ENCODE results near the gene ELAC2.

ELAC2 gene

DNA sequence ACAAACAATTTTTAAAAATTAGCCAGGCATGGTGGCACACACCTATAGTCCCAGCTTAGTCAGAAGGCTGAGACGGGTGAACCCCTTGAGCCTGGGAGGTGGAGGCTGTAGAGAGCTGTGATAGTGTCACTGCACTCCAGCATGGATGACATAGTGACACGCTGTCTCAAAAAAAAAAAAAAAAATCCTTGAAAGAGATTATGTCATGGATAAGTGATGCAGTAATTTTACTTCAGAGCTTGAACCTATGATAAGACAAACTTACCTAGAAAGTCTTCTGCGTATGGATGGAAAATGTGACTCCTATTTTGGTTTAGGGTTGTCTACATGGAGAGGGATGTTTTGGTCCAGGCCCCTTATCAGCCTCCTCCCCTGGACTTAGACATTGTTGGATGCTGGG, 51.8 kb downstream of the ELAC2 start:
- no peak overlapping the region for H3K4me3 ChIP-seq (ENCODE audit: insufficient read length, low read depth)
- H3K27me3 ChIP-seq (ENCODE audit: insufficient read depth, insufficient read length), result no peaks in the 10 kb centered on the region
- no peak for DNase-seq (ENCODE audit: low read depth, low spot score)
- no peaks in the 10 kb centered on the region for H3K36me3 ChIP-seq (ENCODE audit: insufficient read depth, insufficient read length, low read length)
- TF ChIP-seq ZNF274 (IDR thresholded peaks at IDR 0.05; ENCODE audit: low read depth, low read length) (no peak), SUZ12 (IDR thresholded peaks at IDR 0.05; ENCODE audit: extremely low read depth, insufficient read depth, insufficient read length) (no peak), YY1 (IDR thresholded peaks at IDR 0.05; ENCODE audit: insufficient read depth, insufficient read length) (no peak)
- no peaks in the 10 kb centered on the region for H3K4me1 ChIP-seq (ENCODE audit: insufficient read depth, insufficient read length)
- no peak overlapping the region for H3K9ac ChIP-seq (ENCODE audit: insufficient read length, low read depth)
- H3K9me3 ChIP-seq (ENCODE audit: insufficient read depth, low read length), result no peaks in the 10 kb centered on the region

- Histone ChIP-seq H3K9ac (ENCODE audit: insufficient read length, low read depth) (no peak overlapping the region), H3K36me3 (ENCODE audit: insufficient read depth, insufficient read length, low read length) (no peaks in the 10 kb centered on the region), H3K27me3 (ENCODE audit: insufficient read depth, insufficient read length) (no peaks in the 10 kb centered on the region), H3K9me3 (ENCODE audit: insufficient read depth, low read length) (no peaks in the 10 kb centered on the region), H3K4me3 (ENCODE audit: insufficient read length, low read depth) (no peak overlapping the region), H3K4me1 (ENCODE audit: insufficient read depth, insufficient read length) (no peaks in the 10 kb centered on the region)
- no peak for DNase-seq (ENCODE audit: low read depth, low spot score)
- no peak for TF ChIP-seq YY1 (IDR thresholded peaks at IDR 0.05; ENCODE audit: insufficient read depth, insufficient read length)
- TF ChIP-seq SUZ12 (IDR thresholded peaks at IDR 0.05; ENCODE audit: extremely low read depth, insufficient read depth, insufficient read length), result no peak
- no peak for TF ChIP-seq ZNF274 (IDR thresholded peaks at IDR 0.05; ENCODE audit: low read depth, low read length)
These were observed 53.0 kb downstream of the ELAC2 start for GRCh38 chr17:12964840-12965239.

DNA sequence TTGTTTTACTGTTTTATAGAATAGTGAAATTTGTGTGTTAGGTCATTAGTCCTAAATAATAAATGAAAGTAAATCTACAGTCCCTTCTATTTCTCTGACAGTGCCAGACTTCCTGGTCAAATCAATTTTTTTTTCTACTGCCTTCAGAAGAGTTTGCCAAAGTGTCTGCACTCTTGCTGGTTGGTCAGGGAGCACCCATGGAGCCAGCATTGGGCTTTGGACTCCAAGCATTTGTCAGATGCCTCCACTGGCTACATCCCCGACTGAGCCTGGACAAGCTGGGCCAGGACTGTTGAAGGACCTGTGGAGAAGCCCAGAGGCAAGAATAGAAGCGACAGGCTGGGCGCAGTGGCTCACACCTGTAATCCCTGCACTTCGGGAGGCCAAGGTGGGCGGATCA, 53.7 kb downstream of the ELAC2 start:
- H3K27me3 ChIP-seq (ENCODE audit: insufficient read depth, insufficient read length), result no peaks in the 10 kb centered on the region
- no peaks in the 10 kb centered on the region for H3K36me3 ChIP-seq (ENCODE audit: insufficient read depth, insufficient read length, low read length)
- TF ChIP-seq YY1 (IDR thresholded peaks at IDR 0.05; ENCODE audit: insufficient read depth, insufficient read length) (no peak), SUZ12 (IDR thresholded peaks at IDR 0.05; ENCODE audit: extremely low read depth, insufficient read depth, insufficient read length) (no peak), ZNF274 (IDR thresholded peaks at IDR 0.05; ENCODE audit: low read depth, low read length) (no peak)

GRCh38 chr17:12963505-12963904, 54.3 kb downstream of the ELAC2 start:
- TF ChIP-seq YY1 (IDR thresholded peaks at IDR 0.05; ENCODE audit: insufficient read depth, insufficient read length), result no peak
- no peak for TF ChIP-seq ZNF274 (IDR thresholded peaks at IDR 0.05; ENCODE audit: low read depth, low read length)
- TF ChIP-seq SUZ12 (IDR thresholded peaks at IDR 0.05; ENCODE audit: extremely low read depth, insufficient read depth, insufficient read length), result no peak
- Histone ChIP-seq H3K9ac (ENCODE audit: insufficient read length, low read depth) (no peak overlapping the region), H3K27me3 (ENCODE audit: insufficient read depth, insufficient read length) (no peaks in the 10 kb centered on the region), H3K4me1 (ENCODE audit: insufficient read depth, insufficient read length) (no peaks in the 10 kb centered on the region), H3K9me3 (ENCODE audit: insufficient read depth, low read length) (no peaks in the 10 kb centered on the region), H3K36me3 (ENCODE audit: insufficient read depth, insufficient read length, low read length) (peaks cover 3% of the 10 kb centered on the region), H3K4me3 (ENCODE audit: insufficient read length, low read depth) (no peak overlapping the region)
- no peak for DNase-seq (ENCODE audit: low read depth, low spot score)

More for the DNA sequence above, 53.7 kb downstream of the ELAC2 start:
- Histone ChIP-seq H3K9me3 (ENCODE audit: insufficient read depth, low read length) (no peaks in the 10 kb centered on the region), H3K4me3 (ENCODE audit: insufficient read length, low read depth) (no peak overlapping the region), H3K4me1 (ENCODE audit: insufficient read depth, insufficient read length) (no peaks in the 10 kb centered on the region), H3K9ac (ENCODE audit: insufficient read length, low read depth) (no peak overlapping the region)
- DNase-seq (ENCODE audit: low read depth, low spot score), result no peak

- no peaks in the 10 kb centered on the region for H3K9me3 ChIP-seq (ENCODE audit: insufficient read depth, low read length)
- H3K4me1 ChIP-seq (ENCODE audit: insufficient read depth, insufficient read length), result no peaks in the 10 kb centered on the region
- peaks cover 9% of the 10 kb centered on the region for H3K36me3 ChIP-seq (ENCODE audit: insufficient read depth, insufficient read length, low read length)
- no peak overlapping the region for H3K4me3 ChIP-seq (ENCODE audit: insufficient read length, low read depth)
- no peak for DNase-seq (ENCODE audit: low read depth, low spot score)
- H3K27me3 ChIP-seq (ENCODE audit: insufficient read depth, insufficient read length), result no peaks in the 10 kb centered on the region
- no peak for TF ChIP-seq ZNF274 (IDR thresholded peaks at IDR 0.05; ENCODE audit: low read depth, low read length)
- TF ChIP-seq SUZ12 (IDR thresholded peaks at IDR 0.05; ENCODE audit: extremely low read depth, insufficient read depth, insufficient read length), result no peak
- no peak for TF ChIP-seq YY1 (IDR thresholded peaks at IDR 0.05; ENCODE audit: insufficient read depth, insufficient read length)
- H3K9ac ChIP-seq (ENCODE audit: insufficient read length, low read depth), result no peak overlapping the region
These were observed 56.2 kb downstream of the ELAC2 start for GRCh38 chr17:12961655-12962054.

DNA sequence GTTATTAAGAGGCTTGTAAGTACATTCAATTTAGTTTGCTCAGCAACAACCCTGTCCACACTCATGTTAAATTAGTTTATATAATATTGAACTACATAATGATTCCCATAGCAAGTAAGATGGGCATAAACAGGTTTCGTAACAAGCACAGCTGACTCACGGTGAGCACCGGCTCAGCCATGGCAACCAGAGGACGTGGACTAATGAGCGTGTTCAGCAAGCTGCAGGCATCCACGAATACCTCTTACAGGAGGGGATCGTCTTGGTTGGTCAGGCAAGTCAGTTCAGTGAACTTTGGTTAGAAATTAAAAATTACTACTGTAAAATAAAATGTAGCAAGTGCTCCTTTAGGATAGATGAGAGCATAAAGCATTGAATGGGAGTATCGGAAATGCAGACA, 58.4 kb downstream of the ELAC2 start:
- TF ChIP-seq YY1 (IDR thresholded peaks at IDR 0.05; ENCODE audit: insufficient read depth, insufficient read length) (no peak), ZNF274 (IDR thresholded peaks at IDR 0.05; ENCODE audit: low read depth, low read length) (no peak), SUZ12 (IDR thresholded peaks at IDR 0.05; ENCODE audit: extremely low read depth, insufficient read depth, insufficient read length) (no peak)
- H3K4me3 ChIP-seq (ENCODE audit: insufficient read length, low read depth), result no peak overlapping the region
- peaks cover 14% of the 10 kb centered on the region for H3K36me3 ChIP-seq (ENCODE audit: insufficient read depth, insufficient read length, low read length)
- no peaks in the 10 kb centered on the region for H3K4me1 ChIP-seq (ENCODE audit: insufficient read depth, insufficient read length)
- no peak overlapping the region for H3K9ac ChIP-seq (ENCODE audit: insufficient read length, low read depth)
- no peaks in the 10 kb centered on the region for H3K27me3 ChIP-seq (ENCODE audit: insufficient read depth, insufficient read length)
- DNase-seq (ENCODE audit: low read depth, low spot score), result no peak
- H3K9me3 ChIP-seq (ENCODE audit: insufficient read depth, low read length), result no peaks in the 10 kb centered on the region

DNA sequence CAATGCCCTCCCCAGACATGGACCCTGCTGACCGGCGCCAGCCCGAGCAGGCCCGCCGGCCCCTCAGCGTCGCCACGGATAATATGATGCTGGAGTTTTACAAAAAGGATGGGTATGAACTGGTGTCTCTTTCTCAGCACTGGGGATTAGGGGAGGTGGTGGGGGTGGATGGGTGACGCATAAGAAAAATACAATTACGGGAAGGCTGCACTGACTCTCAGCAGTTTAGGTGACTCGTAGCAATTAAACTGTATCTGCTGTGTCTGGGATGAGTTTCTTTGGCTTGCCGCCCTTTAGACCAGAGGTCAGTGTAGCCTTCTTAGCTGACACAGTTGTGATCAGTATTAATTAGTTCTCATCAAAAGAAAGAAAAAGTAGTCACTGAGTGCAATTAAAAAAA, 59.0 kb downstream of the ELAC2 start:
- no peak for DNase-seq (ENCODE audit: low read depth, low spot score)
- H3K4me3 ChIP-seq (ENCODE audit: insufficient read length, low read depth), result no peak overlapping the region
- no peaks in the 10 kb centered on the region for H3K27me3 ChIP-seq (ENCODE audit: insufficient read depth, insufficient read length)
- H3K9me3 ChIP-seq (ENCODE audit: insufficient read depth, low read length), result no peaks in the 10 kb centered on the region
- no peak overlapping the region for H3K9ac ChIP-seq (ENCODE audit: insufficient read length, low read depth)
- H3K4me1 ChIP-seq (ENCODE audit: insufficient read depth, insufficient read length), result no peaks in the 10 kb centered on the region
- H3K36me3 ChIP-seq (ENCODE audit: insufficient read depth, insufficient read length, low read length), result peaks cover 14% of the 10 kb centered on the region
- TF ChIP-seq YY1 (IDR thresholded peaks at IDR 0.05; ENCODE audit: insufficient read depth, insufficient read length), result no peak
- no peak for TF ChIP-seq ZNF274 (IDR thresholded peaks at IDR 0.05; ENCODE audit: low read depth, low read length)
- no peak for TF ChIP-seq SUZ12 (IDR thresholded peaks at IDR 0.05; ENCODE audit: extremely low read depth, insufficient read depth, insufficient read length)

Measured in NT2/D1 (cell line).